GM21390 (cell line): ENCODE measurements around the gene SYT12.
"Not testable (repeated sequence)": the region's sequence is repeated elsewhere in the genome, so short reads cannot be mapped to it uniquely, and the experiment has no call there.

Experiments
- ATAC-seq: cut with Tn5 transposase; IDR thresholded peaks from one replicate; pipeline ENCODE4 v1.9.1; 2021; ENCODE audit not compliant: unreplicated experiment

SYT12 gene

DNA sequence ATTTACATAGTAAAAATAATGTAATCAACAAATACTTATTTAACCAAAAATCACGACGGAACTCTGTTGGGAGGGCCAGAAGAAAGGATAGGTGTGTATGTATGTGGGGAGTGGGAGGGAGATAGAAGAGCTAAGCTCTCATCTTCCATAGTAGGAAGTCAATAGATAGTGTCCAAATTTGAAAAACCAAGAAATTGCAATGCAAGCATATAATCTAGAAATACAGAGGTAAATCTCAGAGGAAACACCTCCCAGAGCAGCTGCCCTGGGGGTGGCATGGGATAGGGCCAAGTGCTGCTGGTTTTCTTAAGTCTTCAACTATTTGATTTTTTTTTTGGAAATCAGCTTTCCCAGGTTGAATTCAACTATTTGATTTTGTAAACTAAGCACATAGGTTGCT lies 30.9 kb upstream of the SYT12 start:
- no peak for ATAC-seq

DNA sequence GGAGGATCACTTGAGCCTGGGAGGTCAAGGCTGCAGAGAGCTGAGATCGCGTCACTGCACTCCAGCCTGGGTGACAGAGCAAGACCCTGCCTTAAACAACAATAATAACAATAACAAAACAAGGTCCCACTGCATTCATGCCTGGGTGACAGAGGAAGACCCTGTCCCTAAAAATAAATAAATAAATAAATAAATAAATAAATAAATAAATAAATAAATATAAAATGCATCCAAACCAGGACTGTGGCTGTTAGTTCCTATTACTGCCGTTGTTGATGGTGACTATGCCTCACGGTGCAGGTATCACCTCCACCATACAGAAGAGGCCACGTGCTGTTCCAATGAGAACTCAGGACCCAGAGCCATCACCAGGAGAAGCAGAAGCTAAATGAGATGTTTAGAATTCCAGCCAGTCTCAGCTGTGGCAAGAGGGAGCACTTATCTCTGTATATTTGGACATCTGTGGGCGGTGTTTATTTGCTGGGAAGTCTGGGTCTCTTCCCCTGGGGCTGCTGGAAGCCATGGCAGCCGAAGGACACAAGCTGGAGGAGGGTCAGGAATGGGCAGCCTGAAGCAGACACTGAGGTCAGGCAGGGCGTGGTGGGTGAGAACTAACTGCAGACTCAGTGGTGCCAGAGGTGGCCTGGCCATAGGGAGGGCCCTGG lies 26.2 kb upstream of the SYT12 start:
- no peak for ATAC-seq

DNA sequence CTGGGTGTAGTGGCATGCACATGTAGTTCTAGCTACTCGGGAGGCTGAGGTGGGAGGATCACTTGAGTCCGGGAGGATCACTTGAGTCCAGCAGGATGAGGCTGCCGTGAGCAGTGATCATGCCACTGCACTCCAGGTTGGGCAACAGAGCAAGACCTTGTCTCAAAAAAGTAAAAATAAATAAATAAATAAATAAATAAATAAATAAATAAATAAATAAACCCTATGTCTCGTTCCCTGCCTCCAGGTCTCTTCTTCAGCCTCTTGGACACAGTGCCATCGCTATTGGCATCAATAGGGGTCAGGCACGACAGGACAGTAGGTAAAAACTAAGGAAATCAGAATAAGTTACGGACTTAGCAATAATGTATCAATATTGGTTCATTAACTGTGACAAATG lies 23.4 kb upstream of the SYT12 start:
- ATAC-seq: no peak

DNA sequence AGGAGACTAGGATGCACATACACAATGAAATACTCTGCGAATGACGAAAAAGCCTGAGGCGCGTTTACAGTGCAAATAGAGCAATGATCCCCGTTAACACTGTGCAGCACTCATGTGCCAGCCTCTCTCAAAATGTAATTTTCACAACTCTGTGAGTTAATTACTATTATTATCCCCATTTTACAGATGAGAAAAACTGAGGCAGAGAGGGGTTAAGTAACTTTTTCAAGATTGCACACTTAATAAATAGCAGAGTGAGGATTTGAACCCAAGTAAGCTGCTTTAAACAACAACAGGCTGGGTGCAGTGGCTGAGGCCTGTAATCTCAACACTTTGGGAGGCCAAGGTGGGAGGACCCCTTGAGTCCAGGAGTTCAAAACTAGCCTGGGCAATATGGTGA lies 21.6 kb upstream of the SYT12 start:
- no peak for ATAC-seq

DNA sequence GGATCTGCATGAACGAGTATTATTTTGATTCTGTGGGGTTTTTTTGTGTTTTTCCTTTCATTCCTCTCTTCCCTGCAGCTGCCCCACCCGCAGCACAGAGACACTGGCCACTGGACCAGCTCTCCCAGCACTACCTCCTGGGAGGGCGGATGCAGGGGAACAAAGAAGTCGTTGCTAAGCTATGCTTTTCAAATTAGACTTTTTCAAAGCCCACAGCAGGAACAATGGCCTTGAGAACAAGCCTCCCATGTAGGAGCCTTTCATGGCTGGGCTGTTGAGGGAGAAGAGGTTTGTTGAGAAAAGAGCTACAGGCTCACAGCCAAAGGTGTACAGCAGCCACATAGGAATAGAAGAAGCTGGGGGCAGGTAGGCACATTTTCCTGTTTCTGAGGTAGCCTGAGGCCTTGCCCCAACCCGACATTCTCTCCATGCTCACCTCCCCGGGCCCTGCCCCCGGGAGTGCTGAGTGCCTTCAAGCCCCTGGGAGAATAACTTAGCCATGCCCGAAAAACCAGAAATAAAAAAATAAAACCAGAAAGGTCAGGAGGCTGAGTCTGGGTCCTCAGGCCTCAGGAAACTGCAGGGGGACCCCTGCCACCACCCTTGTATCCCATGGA lies 20.5 kb upstream of the SYT12 start:
- ATAC-seq: no peak

DNA sequence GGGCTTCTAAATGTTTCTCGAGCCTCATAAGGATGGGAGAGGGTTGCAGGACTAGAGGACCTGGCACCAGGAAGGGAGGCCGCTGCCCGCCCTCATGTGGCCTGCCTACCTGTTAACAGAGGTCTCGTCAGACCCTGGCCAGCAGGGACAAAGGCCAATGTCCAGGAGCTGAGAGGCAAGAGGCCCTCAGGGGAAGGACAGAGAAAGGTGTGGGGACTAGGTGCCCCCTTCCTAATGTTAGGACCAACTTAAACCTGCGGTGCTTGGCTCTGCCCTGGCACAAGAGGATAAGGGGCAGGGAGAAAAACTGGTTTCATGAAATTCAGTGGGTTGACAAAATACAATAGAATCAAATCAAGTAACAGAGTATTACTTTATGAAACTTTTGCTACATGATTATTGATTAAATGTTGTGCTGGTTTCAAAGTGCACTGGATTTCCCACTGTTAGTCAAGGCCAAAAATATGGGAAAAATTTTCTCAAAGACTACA lies 20.0 kb upstream of the SYT12 start:
- ATAC-seq: no peak

DNA sequence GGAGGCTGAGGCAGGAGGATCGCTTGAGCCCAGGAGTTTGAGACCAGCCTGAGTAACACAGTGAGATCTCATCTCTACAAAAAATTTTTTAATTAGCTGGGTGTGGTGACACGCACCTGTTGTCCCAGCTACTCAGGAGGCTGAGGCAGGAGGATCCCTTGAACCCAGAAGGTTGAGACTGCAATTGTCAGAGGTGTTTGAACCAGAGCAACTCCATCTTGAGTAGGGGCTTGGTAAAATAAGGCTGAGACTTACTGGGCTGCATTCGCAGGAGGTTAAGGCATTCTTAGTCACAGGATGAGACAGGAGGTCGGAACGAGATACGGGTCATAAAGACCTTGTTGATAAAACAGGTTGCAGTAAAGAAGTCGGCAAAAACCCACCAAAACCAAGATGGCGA lies 17.7 kb upstream of the SYT12 start:
- ATAC-seq: not testable (repeated sequence)

DNA sequence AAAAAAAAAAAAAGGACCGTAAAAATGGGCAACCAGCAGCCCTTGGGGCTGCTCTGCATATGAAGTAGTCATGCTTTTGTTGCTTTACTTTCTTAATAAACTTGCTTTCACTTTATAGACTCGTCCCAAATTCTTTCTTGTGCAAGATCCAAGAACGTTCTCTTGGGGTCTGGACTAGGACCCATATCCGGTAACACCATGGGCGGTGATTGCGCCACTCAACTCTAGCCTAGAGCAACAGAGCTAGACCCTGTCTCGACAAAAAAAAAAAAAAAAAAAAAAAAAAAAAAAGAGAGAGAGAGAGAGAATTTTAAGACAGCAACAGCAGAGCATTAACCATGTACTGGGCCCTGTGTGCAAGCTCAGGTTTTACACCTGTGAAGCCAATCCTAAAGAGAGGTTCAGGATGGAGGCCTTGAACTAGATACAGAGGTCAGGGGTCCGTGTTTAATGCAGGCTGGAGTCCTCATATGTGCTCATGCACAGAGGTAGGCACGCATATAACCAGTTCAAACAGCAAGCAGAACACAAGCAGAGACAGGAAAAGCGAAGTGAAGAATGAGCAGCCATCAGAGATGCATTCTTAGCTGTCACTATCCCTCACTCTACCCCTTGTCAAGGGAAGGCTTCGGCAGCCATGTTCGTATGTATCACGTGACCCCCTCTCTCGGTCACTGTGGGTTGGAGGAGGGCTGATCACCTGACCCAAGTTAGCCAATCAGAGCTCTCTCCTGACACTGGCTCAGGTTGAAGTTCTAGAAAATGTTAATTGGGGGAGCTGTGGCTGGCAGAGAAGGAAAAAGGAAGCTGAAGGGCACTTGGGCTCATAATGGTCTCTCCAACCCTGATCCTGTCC lies 16.7 kb upstream of the SYT12 start:
- no peak for ATAC-seq

DNA sequence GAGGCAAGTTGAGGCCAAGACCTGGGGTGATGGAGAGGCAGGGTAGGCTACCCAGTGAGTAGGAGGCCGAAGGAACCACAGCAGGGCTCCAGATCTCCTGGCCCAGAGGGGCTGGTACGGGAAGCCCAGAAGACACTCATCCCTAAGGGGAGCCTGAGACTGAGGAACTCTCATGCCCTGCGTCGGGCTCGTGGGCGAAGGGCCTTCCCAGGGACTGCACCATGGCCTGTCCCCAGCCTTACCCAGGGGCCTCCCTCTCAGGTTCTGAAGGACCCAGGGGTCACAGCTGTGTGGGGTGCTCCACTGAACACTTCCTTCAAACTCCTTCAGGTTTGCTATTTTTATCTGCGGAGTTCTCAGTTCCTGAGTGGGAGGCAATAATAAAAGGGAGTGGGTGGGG lies 15.8 kb upstream of the SYT12 start:
- no peak for ATAC-seq

DNA sequence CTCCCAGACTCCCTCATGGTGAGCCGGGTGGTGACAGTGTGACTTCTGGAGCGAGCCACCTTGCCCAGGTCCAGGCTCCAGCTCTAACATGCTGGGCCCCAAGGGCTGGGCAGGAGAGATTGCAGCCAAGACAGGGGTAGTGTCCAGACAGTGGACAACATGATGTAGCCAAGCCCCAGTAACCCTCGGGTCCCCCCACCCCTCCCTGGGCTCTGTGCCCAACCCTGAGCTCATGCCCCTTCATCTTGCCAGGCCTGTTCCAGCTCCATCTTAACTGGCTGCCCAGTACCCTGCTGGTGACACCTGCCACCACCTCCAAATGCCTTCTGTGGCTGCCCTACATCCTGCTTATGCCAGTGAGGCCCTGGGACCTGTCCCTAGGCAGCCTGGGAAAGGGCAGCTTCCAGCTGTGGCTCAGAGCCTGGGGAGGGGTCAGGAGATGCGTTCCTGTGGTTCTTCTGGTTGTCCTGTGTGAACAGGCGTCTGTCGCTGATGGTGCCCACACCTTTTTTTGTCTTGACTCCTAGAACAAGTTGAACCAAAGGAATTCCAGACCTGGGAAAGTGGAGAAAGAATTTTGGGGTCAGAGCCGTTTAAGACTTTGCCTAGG lies 12.5 kb upstream of the SYT12 start:
- no peak for ATAC-seq

DNA sequence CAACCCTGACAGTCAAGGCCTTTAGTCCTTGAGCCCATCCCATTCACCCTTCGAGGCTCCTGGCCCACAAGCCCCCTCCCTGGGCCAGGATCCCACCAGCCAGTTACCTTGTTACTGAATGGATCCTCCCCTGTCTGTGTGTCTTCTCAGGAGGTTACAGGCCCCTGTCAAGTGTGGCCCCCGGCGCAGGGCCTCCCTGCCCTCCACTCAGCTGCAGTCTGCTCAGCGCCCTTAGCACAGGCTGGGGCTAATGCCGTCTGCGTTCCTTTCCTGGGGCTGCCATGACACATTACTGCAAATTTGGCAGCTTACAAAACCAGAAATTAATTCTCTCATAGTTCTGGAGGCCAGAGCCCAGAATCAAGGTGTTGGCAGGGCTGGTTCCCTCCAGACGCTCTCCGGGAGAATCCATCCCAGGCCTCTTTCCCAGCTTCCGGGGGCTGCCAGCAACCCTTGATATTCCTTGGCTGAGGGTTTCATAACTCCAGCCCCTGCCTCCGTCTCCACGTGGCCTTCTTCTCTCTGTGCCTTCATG lies 9.4 kb upstream of the SYT12 start:
- no peak for ATAC-seq

DNA sequence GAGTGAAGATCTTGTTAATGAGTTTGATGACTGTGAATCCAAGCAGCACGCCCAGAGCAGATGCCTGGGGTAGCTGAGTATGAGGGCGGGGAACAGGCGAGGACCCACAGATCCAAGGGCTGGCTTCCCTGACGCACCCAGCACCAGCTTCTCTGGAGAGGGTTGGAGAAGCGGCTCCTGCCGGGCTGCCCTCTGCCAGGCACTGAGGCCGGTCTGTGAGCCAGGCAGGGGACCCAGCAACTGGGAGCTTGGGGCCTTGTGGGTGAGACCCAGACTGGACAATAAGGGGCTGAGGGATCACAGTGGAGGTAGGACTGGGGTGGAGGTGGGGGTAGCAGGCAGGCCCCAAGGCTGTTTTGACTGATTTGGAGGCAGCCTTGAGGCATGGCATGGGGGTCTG lies 8.6 kb upstream of the SYT12 start:
- ATAC-seq: no peak

DNA sequence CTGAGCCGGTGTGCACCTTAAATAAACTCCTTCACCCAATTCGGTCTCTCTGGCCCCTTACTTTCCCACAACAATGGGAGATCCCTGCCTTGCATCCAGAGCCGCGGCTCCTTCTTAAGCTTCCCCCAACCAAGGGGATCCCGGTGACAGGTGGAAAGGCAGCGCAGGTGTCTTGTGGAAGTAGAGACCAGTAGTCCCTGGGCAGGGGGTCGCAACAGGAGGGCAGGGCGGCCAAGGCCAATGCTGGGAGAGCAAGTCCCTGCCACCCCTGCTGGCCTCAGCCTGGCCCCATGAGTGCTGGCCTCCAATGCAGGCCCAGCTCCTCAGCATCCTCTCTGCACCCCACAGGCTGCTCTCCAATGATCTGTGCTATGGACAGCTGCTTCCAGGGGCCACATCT lies 7.9 kb upstream of the SYT12 start:
- no peak for ATAC-seq

DNA sequence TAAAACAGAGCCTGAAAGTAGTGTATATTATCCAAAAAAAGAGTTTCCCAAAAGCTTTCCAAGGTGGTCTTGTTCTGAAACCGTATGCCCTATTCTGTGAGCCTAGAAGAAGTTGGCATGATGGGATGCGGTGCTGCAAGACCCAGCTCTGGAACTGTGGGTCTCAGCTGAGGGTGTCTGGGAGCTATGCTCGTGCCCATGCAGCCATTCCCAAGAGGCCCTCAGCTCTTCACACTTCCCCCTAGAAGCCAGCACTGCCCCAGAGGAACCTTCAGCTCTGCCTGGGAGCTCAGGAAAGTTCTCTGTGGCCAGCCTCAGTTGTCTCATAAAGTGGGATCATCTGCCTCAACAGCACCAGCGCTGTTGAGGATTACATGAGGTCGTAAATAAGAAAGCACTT lies 6.4 kb upstream of the SYT12 start:
- no peak for ATAC-seq

DNA sequence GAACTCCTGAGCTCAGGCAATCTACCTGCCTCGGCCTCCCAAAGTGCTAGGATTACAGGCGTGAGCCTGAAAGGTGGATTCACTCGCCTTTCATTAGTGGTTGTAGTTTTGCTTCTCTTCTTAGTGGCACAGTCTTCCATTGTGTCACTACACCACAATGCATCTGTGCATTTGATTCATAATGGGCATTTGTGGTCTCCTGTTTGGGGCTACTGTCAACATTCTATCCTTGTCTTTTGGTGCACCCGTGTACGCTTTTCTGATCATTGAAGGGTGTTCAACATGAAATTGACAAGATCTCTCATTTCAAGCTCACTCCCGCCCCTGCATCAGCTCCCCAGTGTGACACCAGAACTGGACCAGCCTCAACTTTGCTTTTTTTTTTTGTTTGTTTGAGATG lies 2.0 kb upstream of the SYT12 start:
- ATAC-seq: no peak

DNA sequence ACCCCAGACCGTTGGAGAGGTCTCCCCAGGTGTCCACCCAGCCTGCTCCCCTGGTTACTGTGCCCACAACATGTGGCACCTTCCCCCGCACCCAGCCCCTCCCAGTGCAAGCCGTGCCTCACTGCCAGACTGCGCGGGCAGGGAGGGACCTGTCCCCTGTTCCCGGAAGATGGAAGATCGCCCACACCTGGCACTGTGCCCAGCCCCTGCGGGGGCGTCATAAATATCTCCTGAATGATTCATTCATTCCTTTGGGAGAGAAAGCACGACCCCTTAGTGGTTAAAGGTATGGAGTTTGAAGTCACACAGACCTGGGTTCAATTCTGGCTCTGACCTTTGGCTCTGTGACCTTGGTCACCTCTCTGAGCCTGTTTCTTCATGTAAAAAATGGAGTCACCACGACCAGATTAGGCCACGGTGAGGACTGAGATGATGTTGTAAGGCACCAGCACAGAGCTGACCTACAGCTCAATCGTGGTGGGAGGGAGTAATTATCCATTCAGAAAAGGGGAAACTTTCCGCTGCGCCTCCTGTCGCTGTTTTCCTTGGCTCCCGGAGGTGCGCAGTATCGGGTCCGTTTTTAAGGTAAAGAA lies 497 bp upstream of the SYT12 start:
- ATAC-seq: no peak

DNA sequence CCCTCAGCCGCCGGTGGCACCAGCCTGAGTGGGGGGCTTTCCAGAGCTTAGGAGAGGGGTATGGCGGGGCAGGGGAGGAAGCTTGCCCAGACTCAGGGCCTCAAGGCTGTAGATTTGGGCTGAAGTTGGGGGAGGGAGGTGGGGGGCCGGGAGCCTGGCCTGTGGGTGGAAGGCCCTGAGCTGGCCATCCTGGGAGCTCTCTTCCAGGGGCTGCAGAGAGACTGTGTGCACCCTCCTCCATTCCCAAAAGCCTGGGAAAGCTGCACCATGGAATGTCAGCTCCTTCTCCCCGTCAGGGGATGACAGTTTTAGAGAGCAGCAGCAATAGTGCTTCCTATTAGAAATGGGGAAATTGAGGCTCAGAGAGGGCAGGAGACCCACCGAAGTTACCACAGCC lies 1.0 kb downstream of the SYT12 start:
- no peak for ATAC-seq

DNA sequence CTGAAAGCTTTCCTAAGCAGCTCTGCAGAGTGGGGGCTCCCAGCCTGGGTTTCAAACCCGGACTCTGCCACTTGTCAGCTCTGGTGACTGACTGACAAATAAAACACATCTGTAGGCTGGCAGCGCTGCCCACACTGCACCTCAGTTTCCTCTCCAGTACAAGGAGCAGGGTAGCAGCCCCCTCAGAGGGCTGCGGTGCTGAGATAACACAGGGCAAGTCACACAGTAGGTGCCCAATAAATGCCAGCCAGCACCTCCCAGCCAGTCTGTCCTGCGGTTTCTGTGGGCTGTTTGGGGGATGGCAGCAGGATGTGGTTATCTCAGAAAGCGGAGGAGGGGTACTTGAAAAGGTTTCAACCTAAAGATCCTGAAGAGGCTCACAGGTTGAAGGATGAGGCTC lies 1.5 kb downstream of the SYT12 start:
- no peak for ATAC-seq

DNA sequence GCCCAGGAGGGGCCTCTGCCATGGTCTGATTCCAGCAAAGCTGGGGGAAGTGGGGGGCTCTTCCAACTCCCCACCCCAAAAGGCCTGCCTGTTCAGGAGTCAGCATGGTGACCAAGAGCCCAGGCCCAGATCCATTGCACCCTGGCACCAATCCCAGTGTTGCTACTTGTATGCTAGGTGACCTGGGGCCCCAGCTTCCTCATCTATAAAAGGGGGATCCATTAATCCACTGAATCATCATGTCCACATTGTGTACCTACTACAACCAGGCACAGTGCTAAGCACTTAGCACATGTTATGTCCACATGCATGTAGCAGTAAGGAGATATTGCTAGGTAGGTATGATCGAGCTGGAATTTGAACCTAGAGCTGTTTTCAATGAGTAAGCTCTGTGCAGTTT lies 2.0 kb downstream of the SYT12 start:
- ATAC-seq: no peak

DNA sequence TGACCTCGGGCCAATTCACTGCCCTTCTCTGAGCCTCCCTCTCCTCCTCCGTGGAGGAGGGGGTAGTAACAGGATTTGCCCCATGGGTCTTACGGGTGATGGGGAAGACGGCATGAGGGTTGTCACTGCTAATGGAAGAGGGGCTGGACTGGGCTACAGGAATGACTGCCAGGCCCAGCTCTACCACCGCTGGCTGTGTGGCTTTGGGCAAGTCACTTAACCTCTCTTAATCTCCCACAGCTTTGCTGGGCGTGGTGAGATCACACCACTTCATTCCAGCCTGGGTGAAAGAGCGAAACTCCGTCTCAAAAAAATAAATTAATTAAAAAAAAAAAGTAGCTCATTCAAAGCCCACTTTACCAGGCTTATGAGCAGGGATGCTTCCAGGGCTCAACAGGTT lies 2.8 kb downstream of the SYT12 start:
- no peak for ATAC-seq

DNA sequence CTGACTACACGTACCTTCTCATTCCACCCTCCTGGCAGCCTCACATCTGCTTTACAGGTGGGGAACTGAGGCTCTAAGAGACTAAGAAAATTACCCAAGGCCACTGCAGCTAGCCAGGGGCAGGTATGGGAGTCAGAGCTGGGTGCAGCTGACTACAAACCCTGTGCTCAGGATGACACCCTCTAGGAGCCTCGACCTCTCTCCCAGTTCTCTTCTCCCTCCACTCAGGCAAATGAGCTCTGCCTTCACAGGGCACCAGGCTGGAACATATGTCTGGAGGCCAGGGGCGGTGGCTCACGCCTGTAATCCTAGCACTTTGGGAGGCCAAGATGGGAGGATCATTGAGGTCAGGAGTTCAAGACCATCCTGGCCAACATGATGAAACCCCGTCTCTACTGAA lies 4.0 kb downstream of the SYT12 start:
- no peak for ATAC-seq
